NB4 (cell line): ENCODE measurements around the gene RUVBL2.

Source experiments
- MYC ChIP-seq: IDR thresholded peaks from 2 replicates; pipeline ENCODE4 v1.6.1; 2011; ENCODE audit warnings: low read depth, low read length
- POLR2A ChIP-seq: IDR thresholded peaks from 2 replicates; pipeline ENCODE4 v1.6.1; 2011; ENCODE audit warnings: mild to moderate bottlenecking; ENCODE audit not compliant: insufficient read length; ENCODE audit errors: extremely low read depth
- TF ChIP-seq, protein P1 (sequence below): IDR thresholded peaks from one replicate; pipeline ENCODE4 v1.5.1; 2012; ENCODE audit warnings: low read depth, low read length

- TF ChIP-seq, protein P1, sequence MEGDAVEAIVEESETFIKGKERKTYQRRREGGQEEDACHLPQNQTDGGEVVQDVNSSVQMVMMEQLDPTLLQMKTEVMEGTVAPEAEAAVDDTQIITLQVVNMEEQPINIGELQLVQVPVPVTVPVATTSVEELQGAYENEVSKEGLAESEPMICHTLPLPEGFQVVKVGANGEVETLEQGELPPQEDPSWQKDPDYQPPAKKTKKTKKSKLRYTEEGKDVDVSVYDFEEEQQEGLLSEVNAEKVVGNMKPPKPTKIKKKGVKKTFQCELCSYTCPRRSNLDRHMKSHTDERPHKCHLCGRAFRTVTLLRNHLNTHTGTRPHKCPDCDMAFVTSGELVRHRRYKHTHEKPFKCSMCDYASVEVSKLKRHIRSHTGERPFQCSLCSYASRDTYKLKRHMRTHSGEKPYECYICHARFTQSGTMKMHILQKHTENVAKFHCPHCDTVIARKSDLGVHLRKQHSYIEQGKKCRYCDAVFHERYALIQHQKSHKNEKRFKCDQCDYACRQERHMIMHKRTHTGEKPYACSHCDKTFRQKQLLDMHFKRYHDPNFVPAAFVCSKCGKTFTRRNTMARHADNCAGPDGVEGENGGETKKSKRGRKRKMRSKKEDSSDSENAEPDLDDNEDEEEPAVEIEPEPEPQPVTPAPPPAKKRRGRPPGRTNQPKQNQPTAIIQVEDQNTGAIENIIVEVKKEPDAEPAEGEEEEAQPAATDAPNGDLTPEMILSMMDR: no peak
- TF ChIP-seq POLR2A (peak; percentile 99), MYC (peak; percentile 69)
Observed at GRCh38 chr19:48965040-48965805, 28.5 kb upstream of the RUVBL2 start, which contains the start of gene FTL.
